OCI-LY3 (cell line): ENCODE measurements around the gene GEMIN5.

Experiments
- EZH2phosphoT487 ChIP-seq: fragments of 200-600 bp; shearing (Covaris generic); IDR thresholded peaks from 2 replicates; pipeline ENCODE4 v1.6.1; 2018; ENCODE audit warnings: antibody characterized with exemption, mixed run types, low read depth
- TF ChIP-seq, protein P1 (sequence below): fragments of 200-600, 300-600 bp; sonication (generic); IDR thresholded peaks from 2 replicates; pipeline ENCODE4 v1.5.1; 2014; ENCODE audit warnings: antibody characterized with exemption, low read length, low read depth

DNA sequence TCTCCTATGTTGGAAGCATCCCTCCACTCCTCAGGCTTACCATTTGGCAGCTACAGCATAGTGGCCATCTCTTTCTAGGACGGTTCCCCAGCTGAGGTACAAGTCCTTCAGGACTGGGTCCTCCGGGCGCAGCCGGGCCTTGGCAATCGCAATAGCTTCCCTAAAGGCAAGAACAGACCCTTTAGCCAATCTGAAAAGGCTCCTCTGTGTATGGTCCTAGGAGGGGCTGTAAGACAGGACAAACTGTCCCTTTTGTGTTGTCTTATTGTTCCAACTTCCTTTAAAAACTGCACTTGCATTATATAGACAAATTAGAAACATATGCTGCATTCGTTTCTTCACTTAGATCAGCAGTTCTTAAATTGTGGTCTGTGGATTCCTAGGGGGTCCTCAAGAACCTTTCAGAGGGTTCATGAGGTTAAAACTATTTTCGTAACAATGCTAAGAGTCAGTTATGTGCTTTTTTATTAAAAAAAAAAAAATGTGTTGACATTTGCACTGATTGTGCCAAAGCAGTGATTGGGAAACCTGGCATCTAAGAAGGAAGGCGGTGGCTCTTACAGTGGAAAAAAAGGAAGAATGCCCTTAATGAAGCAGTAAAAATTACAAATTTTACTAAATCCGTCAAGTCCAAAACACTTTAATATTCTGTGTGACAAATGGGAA is 38.7 kb downstream of the GEMIN5 start:
- TF ChIP-seq, protein P1, sequence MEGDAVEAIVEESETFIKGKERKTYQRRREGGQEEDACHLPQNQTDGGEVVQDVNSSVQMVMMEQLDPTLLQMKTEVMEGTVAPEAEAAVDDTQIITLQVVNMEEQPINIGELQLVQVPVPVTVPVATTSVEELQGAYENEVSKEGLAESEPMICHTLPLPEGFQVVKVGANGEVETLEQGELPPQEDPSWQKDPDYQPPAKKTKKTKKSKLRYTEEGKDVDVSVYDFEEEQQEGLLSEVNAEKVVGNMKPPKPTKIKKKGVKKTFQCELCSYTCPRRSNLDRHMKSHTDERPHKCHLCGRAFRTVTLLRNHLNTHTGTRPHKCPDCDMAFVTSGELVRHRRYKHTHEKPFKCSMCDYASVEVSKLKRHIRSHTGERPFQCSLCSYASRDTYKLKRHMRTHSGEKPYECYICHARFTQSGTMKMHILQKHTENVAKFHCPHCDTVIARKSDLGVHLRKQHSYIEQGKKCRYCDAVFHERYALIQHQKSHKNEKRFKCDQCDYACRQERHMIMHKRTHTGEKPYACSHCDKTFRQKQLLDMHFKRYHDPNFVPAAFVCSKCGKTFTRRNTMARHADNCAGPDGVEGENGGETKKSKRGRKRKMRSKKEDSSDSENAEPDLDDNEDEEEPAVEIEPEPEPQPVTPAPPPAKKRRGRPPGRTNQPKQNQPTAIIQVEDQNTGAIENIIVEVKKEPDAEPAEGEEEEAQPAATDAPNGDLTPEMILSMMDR = no peak
- TF ChIP-seq EZH2phosphoT487 = no peak
